HCT116 (cell line): Measurements from ENCODE around the gene CMTM6. TPM values are rescaled to one million over a fixed set of nuclear protein-coding genes. Genes with fewer than 3 reads are reported as not detected.

Source experiments
- ATAC-seq: fragments of 200-7000 bp; cut with Tn5 transposase; 2 replicates; pipeline ENCODE4 v1.9.1; 2020; ENCODE audit warnings: mild to moderate bottlenecking, moderate library complexity
- BruUV-seq: library from RNA; stranded (reverse); fragments of 400-500 nt; replicated peaks from 2 replicates; lab custom pipeline; 2021; lab: Mats Ljungman, UMichigan
- CTCF ChIA-PET: fragments of 300-600 bp; sonication (Branson Sonifier 250); formaldehyde crosslinking; loops from one replicate; lab custom pipeline; 2021; ENCODE audit warnings: antibody characterized with exemption; lab: Charles Lee
- POLR2A ChIA-PET: fragments of 300-600, 350-600 bp; sonication (Branson Sonifier 250); formaldehyde crosslinking; loops from one replicate; lab custom pipeline; 2021; ENCODE audit warnings: antibody characterized with exemption; lab: Charles Lee
- RAD21 ChIA-PET, 2 experiments: fragments of 300-600 bp; sonication (Branson Sonifier 250); formaldehyde crosslinking; loops; one replicate each; lab custom pipeline; 2023; ENCODE audit warnings: low total read pairs in 2 of 2; ENCODE audit not compliant: uncharacterized antibody in 2 of 2, unreplicated experiment in 2 of 2, low non-redundant PET in 1 of 2; lab: Charles Lee
- DNase-seq: peaks from one replicate; pipeline ENCODE4 v3.0.0-alpha.2; 2010; ENCODE audit warnings: low read depth, low spot score
- H2AFZ ChIP-seq: fragments of 200-600 bp; shearing (Covaris generic), sonication (generic); 2 replicates; pipeline ENCODE4 v1.6.1; 2017; ENCODE audit warnings: low read depth, mixed run types, mixed read lengths, antibody characterized with exemption, low read length; ENCODE audit not compliant: poor library complexity, severe bottlenecking
- H3K27ac ChIP-seq: 2 replicates; pipeline ENCODE4 v1.5.1; 2012; ENCODE audit warnings: low read depth, low read length
- H3K27me3 ChIP-seq: fragments of 200-600 bp; sonication (generic); 2 replicates; pipeline ENCODE4 v1.6.1; 2016; ENCODE audit warnings: mixed run types, low read length, mixed read lengths; ENCODE audit not compliant: insufficient read depth
- H3K36me3 ChIP-seq, 2 experiments: fragments of 200-500 bp in 1 of 2; fragments of 200-600 bp in 1 of 2; sonication (Bioruptor generic) in 1 of 2; sonication (generic) in 1 of 2; 2 replicates each; pipeline versions ENCODE4 v1.5.1 to v1.6.1; 2014 to 2016; ENCODE audit warnings: low read length in 2 of 2, inconsistent platforms in 1 of 2, mixed read lengths in 1 of 2, mixed run types in 1 of 2; ENCODE audit not compliant: insufficient read depth in 2 of 2, control insufficient read depth in 1 of 2
- H3K4me1 ChIP-seq, 2 experiments: fragments of 200-600 bp in 1 of 2; sonication (generic) in 1 of 2; 2 replicates each; pipeline versions ENCODE4 v1.5.1 to v1.6.1; 2012 to 2017; ENCODE audit warnings: low read length in 2 of 2, inconsistent platforms in 1 of 2, mild to moderate bottlenecking in 1 of 2, mixed read lengths in 1 of 2, mixed run types in 1 of 2, moderate library complexity in 1 of 2; ENCODE audit not compliant: insufficient read depth in 2 of 2, control insufficient read depth in 1 of 2
- H3K4me2 ChIP-seq: fragments of 200-600 bp; sonication (generic); 2 replicates; pipeline ENCODE4 v1.6.1; 2017; ENCODE audit warnings: mixed run types, low read length, mixed read lengths
- H3K4me3 ChIP-seq, 2 experiments: fragments of 200-600 bp in 1 of 2; sonication (generic) in 1 of 2; replicated peaks in 1 of 2; 2 replicates each; pipeline ENCODE4 v1.5.1; 2011 to 2016; ENCODE audit warnings: low read length in 2 of 2, control low read depth in 1 of 2, low read depth in 1 of 2, mild to moderate bottlenecking in 1 of 2, mixed read lengths in 1 of 2, mixed run types in 1 of 2
- H3K79me2 ChIP-seq: fragments of 200-600 bp; sonication (generic); 2 replicates; pipeline ENCODE4 v1.6.1; 2017; ENCODE audit warnings: mild to moderate bottlenecking, mixed run types, low read length, moderate library complexity, mixed read lengths; ENCODE audit not compliant: insufficient read depth
- H3K9ac ChIP-seq: fragments of 200-600 bp; sonication (generic); 2 replicates; pipeline ENCODE4 v1.6.1; 2016; ENCODE audit warnings: low read length, mixed read lengths
- H3K9me2 ChIP-seq: fragments of 200-600 bp; sonication (generic), shearing (Covaris generic); 2 replicates; pipeline ENCODE4 v1.6.1; 2017; ENCODE audit warnings: mixed run types, mild to moderate bottlenecking, moderate library complexity; ENCODE audit not compliant: insufficient read depth
- H3K9me3 ChIP-seq, 2 experiments: fragments of 200-500 bp in 1 of 2; fragments of 200-600 bp in 1 of 2; sonication (Bioruptor generic) in 1 of 2; sonication (generic) in 1 of 2; 2 replicates each; pipeline ENCODE4 v1.6.1; 2014 to 2017; ENCODE audit warnings: low read length in 2 of 2, mixed read lengths in 2 of 2, inconsistent platforms in 1 of 2, low read depth in 1 of 2, mild to moderate bottlenecking in 1 of 2, mixed run types in 1 of 2, moderate library complexity in 1 of 2; ENCODE audit not compliant: control insufficient read depth in 1 of 2, insufficient read depth in 1 of 2
- H4K20me1 ChIP-seq: fragments of 200-600 bp; sonication (generic), shearing (Covaris generic); 2 replicates; pipeline ENCODE4 v1.6.1; 2017; ENCODE audit warnings: mixed run types, mild to moderate bottlenecking, moderate library complexity; ENCODE audit not compliant: insufficient read depth
- CBX3 ChIP-seq: IDR thresholded peaks from 2 replicates; pipeline ENCODE4 v1.6.1; 2012; ENCODE audit warnings: low read depth
- CEBPB ChIP-seq: IDR thresholded peaks from 2 replicates; pipeline ENCODE4 v1.6.1; 2012; ENCODE audit warnings: low read depth
- ELF1 ChIP-seq: IDR thresholded peaks from 2 replicates; pipeline ENCODE4 v1.6.1; 2012; ENCODE audit warnings: low read depth, borderline replicate concordance
- EZH2 ChIP-seq: fragments of 200-600 bp; sonication (generic); IDR thresholded peaks from 2 replicates; pipeline ENCODE4 v1.6.1; 2017; ENCODE audit warnings: antibody characterized with exemption, mixed run types
- FOSL1 ChIP-seq: IDR thresholded peaks from 2 replicates; pipeline ENCODE4 v1.6.1; 2012; ENCODE audit warnings: low read depth
- JUND ChIP-seq: IDR thresholded peaks from 2 replicates; pipeline ENCODE4 v1.6.1; 2012
- POLR2A ChIP-seq: IDR thresholded peaks from 2 replicates; pipeline ENCODE4 v1.7.0; 2011; ENCODE audit warnings: borderline replicate concordance; ENCODE audit not compliant: insufficient read depth, insufficient read length; ENCODE audit errors: extremely low read depth
- POLR2AphosphoS5 ChIP-seq: IDR thresholded peaks from 2 replicates; pipeline ENCODE4 v1.6.1; 2011; ENCODE audit warnings: mild to moderate bottlenecking, low read depth, low read length, moderate library complexity
- SIN3A ChIP-seq: IDR thresholded peaks from 2 replicates; pipeline ENCODE4 v1.6.1; 2012; ENCODE audit warnings: low read depth
- SP1 ChIP-seq: IDR thresholded peaks from 2 replicates; pipeline ENCODE4 v1.6.1; 2012; ENCODE audit warnings: low read depth
- TCF7L2 ChIP-seq: IDR thresholded peaks from 2 replicates; pipeline ENCODE4 v1.7.0; 2011; ENCODE audit warnings: borderline replicate concordance, inconsistent platforms; ENCODE audit not compliant: insufficient read depth, insufficient read length; ENCODE audit errors: extremely low read depth
- YY1 ChIP-seq: IDR thresholded peaks from 2 replicates; pipeline ENCODE4 v1.6.1; 2011; ENCODE audit warnings: low read length, low read depth, moderate library complexity, mild to moderate bottlenecking; ENCODE audit not compliant: insufficient replicate concordance; ENCODE audit errors: extremely low read depth
- ZFX ChIP-seq: fragments of 450-650 bp; IDR thresholded peaks from 2 replicates; pipeline ENCODE4 v1.6.1; 2017
- intact Hi-C: fragments of 100-400 bp; cut with micrococcal nuclease; formaldehyde crosslinking; loops from 2 replicates; pipeline ENCODE4 v1.10.0; 2022
- total RNA-seq: library from RNA; stranded (reverse); gene quantifications from one replicate; pipeline ENCODE4 v1.2.1, GENCODE V29; 2021; ENCODE audit not compliant: unreplicated experiment
- TF ChIP-seq, protein P1 (sequence below), 3 experiments: fragments of 200-600 bp in 1 of 3; sonication (generic) in 1 of 3; IDR thresholded peaks in 2 of 3; conservative IDR thresholded peaks in 1 of 3; 2 replicates each; pipeline ENCODE4 v1.5.1; 2012 to 2017; ENCODE audit warnings: low read depth in 2 of 3, low read length in 2 of 3, antibody characterized with exemption in 1 of 3, borderline replicate concordance in 1 of 3, control low read depth in 1 of 3, mild to moderate bottlenecking in 1 of 3, mixed read lengths in 1 of 3, mixed run types in 1 of 3, moderate library complexity in 1 of 3; ENCODE audit not compliant: insufficient read depth in 1 of 3

Gene CMTM6
- total RNA-seq, 1 experiment from 2014 or later = 41.1 TPM

GRCh38 chr3:32469151-32469874 is 33.3 kb downstream of the CMTM6 start:
- peak overlapping the region; percentile 8; the same call in 1 of the 2 replicates for H3K9ac ChIP-seq
- no peaks in the 10 kb centered on the region; the same call in 1 of the 2 replicates for H3K9me2 ChIP-seq
- no peaks in the 10 kb centered on the region for H3K9me3 ChIP-seq
- peak; percentile 66 for ATAC-seq
- peak overlapping the region; percentile 68 for H3K4me2 ChIP-seq
- H3K36me3 ChIP-seq = peaks cover 0 to 11% of the 10 kb centered on the region in 2 experiments; a peak in 1 of 4 replicates
- peaks cover 7% of the 10 kb centered on the region; the same call in 1 of the 2 replicates for H3K79me2 ChIP-seq
- no peaks in the 10 kb centered on the region for H4K20me1 ChIP-seq
- no peak for DNase-seq
- peak overlapping the region; percentile 83 for H3K27ac ChIP-seq
- no peaks in the 10 kb centered on the region for H3K27me3 ChIP-seq
- intact Hi-C loops = loop anchor here (1.0 to 5.0 kb wide), 4 partner anchors 49 to 292 kb away; partner anchors contain the start of gene CMTM7
- BruUV-seq = no TSS peak
- no peak overlapping the region for H2AFZ ChIP-seq
- POLR2A ChIA-PET = interaction anchor here (1.5 kb wide), 1 partner anchor 49 kb away, joined by 6 read pairs; no protein-coding TSS in a partner anchor
- H3K4me3 ChIP-seq = peak overlapping the region in 1 of 2 experiments; percentile 5; a peak in 1 of 4 replicates
- no peak for TF ChIP-seq CEBPB
- TF ChIP-seq POLR2AphosphoS5 = 0 out of 2 replicates have a peak, but pooled peaks have one; percentile 6
- TF ChIP-seq, all 23 proteins: peak for 1
- RAD21 ChIA-PET = interaction anchor here in 1 of 2 experiments (1.0 kb wide), 1 partner anchor 94 kb away, joined by 3 read pairs; no protein-coding TSS in a partner anchor
- CTCF ChIA-PET = interaction anchor here (1.0 to 4.0 kb wide), 5 partner anchors 25 to 196 kb away, joined by 3 to 39 read pairs (median 3); no protein-coding TSS in a partner anchor
- peaks cover 39 to 57% of the 10 kb centered on the region in 2 experiments for H3K4me1 ChIP-seq

GRCh38 chr3:32467333-32468070 is 35.1 kb downstream of the CMTM6 start:
- DNase-seq (no peak), ATAC-seq (peak; percentile 66)
- Histone ChIP-seq H3K36me3 (peaks cover 0 to 11% of the 10 kb centered on the region in 2 experiments; a peak in 1 of 4 replicates), H3K9ac (0 out of 2 replicates have a peak overlapping the region, but pooled peaks have one; percentile 24), H4K20me1 (no peaks in the 10 kb centered on the region), H3K79me2 (peaks cover 6% of the 10 kb centered on the region; the same call in 1 of the 2 replicates), H3K4me3 (no peak overlapping the region), H3K4me2 (peak overlapping the region; percentile 33; the same call in 1 of the 2 replicates), H2AFZ (no peak overlapping the region), H3K27ac (peak overlapping the region; percentile 24; the same call in 1 of the 2 replicates), H3K27me3 (no peaks in the 10 kb centered on the region), H3K4me1 (peaks cover 39 to 53% of the 10 kb centered on the region in 2 experiments), H3K9me3 (no peaks in the 10 kb centered on the region), H3K9me2 (no peaks in the 10 kb centered on the region)
- intact Hi-C loops = loop anchor here (2.0 to 5.0 kb wide), 3 partner anchors 47 to 93 kb away; partner anchors contain the start of gene CMTM7
- ChIA-PET POLR2A (no interaction called here), RAD21 (interaction anchor here in 1 of 2 experiments (1.1 to 1.4 kb wide), 3 partner anchors 48 to 93 kb away, joined by 4 to 8 read pairs (median 4); no protein-coding TSS in a partner anchor), CTCF (interaction anchor here (0.6 to 4.0 kb wide), 18 partner anchors 10 to 1970 kb away, joined by 3 to 39 read pairs (median 4); partner anchors contain the start of gene CNOT10)
- BruUV-seq = no TSS peak
- TF ChIP-seq SP1 (no peak), CBX3 (no peak), ZFX (no peak), SIN3A (no peak), EZH2 (no peak), YY1 (peak; percentile 16), JUND (no peak), FOSL1 (no peak), POLR2A (no peak), ELF1 (no peak), TCF7L2 (no peak)
- TF ChIP-seq, protein P1, sequence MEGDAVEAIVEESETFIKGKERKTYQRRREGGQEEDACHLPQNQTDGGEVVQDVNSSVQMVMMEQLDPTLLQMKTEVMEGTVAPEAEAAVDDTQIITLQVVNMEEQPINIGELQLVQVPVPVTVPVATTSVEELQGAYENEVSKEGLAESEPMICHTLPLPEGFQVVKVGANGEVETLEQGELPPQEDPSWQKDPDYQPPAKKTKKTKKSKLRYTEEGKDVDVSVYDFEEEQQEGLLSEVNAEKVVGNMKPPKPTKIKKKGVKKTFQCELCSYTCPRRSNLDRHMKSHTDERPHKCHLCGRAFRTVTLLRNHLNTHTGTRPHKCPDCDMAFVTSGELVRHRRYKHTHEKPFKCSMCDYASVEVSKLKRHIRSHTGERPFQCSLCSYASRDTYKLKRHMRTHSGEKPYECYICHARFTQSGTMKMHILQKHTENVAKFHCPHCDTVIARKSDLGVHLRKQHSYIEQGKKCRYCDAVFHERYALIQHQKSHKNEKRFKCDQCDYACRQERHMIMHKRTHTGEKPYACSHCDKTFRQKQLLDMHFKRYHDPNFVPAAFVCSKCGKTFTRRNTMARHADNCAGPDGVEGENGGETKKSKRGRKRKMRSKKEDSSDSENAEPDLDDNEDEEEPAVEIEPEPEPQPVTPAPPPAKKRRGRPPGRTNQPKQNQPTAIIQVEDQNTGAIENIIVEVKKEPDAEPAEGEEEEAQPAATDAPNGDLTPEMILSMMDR (IDR thresholded peaks at IDR 0.05 in 2 of 3, conservative IDR thresholded peaks at IDR 0.05 in 1 of 3; ENCODE audit: borderline replicate concordance in 1 of 3, insufficient read depth in 1 of 3, low read depth in 2 of 3, low read length in 2 of 3) = peak; percentile 86 to 98 (median 91)
